Activated naive CD4-positive, alpha-beta T cell treated with anti-CD3 and anti-CD28 coated beads, Interleukin-2, amount 50 U/mL, for 16 hours (primary cell): ENCODE measurements around the gene UBE2K.
"Not testable (repeated sequence)": the region's sequence is repeated elsewhere in the genome, so short reads cannot be mapped to it uniquely, and the experiment has no call there.

ENCODE experiments used
- DNase-seq: peaks from one replicate; pipeline ENCODE4 v3.0.0-alpha.2; 2020

UBE2K gene, protein sequence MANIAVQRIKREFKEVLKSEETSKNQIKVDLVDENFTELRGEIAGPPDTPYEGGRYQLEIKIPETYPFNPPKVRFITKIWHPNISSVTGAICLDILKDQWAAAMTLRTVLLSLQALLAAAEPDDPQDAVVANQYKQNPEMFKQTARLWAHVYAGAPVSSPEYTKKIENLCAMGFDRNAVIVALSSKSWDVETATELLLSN

DNA sequence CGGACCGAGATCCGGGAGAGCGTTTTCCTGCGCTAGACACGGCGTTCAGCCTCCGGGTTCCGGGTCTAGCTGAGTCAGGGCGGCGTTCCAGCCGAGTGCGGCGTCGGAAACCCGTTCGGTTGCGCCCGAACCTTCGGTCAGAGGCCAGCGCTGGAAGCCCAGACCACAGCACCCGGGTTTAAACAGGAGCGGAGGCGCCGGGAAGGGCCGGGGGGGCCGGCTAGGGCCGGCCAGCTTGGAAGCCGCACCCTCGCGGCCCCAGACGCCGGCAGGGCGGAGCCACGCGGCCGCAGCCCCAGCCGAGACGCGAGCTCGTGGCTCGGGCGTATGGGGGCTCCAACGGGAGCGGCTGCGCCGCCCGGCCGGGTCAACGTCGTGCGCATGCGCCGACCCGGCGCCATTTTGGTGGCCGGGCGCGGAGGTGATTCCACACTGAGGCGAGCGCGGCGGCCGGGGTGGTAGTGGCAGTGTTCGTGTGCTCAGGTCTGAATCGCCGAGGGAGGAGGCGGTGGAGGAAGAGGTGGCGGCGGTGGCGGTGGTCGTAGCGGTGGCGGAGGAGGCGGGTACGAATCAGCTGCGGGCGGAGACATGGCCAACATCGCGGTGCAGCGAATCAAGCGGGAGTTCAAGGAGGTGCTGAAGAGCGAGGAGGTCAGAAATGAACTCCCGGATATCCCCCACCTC, at the start of gene UBE2K:
TSS of gene UBE2K (plus strand) at position 397 of the 684 bp plus-strand sequence. CDS start at position 589, 192 bp downstream.
- peak; percentile 90 for DNase-seq

DNA sequence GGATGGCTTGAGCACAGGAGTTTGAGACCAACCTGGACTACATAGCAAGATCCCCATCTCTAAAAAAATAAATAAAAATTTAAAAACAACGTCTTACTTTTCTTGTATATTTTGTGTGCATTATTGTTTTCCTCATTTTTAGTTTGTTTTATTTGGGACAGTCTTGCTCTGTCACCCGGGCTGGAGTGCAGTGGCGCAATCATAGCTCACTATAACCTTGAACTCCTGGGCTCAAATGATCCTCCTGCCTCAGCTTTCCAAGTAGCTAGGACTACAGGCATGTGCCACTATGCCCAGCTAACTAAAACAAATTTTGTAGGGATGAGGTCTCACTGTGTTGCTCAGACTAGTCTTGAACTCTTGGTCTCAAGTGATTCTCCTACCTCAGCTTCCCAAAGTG, 49.7 kb upstream of the UBE2K start:
- DNase-seq, result no peak

DNA sequence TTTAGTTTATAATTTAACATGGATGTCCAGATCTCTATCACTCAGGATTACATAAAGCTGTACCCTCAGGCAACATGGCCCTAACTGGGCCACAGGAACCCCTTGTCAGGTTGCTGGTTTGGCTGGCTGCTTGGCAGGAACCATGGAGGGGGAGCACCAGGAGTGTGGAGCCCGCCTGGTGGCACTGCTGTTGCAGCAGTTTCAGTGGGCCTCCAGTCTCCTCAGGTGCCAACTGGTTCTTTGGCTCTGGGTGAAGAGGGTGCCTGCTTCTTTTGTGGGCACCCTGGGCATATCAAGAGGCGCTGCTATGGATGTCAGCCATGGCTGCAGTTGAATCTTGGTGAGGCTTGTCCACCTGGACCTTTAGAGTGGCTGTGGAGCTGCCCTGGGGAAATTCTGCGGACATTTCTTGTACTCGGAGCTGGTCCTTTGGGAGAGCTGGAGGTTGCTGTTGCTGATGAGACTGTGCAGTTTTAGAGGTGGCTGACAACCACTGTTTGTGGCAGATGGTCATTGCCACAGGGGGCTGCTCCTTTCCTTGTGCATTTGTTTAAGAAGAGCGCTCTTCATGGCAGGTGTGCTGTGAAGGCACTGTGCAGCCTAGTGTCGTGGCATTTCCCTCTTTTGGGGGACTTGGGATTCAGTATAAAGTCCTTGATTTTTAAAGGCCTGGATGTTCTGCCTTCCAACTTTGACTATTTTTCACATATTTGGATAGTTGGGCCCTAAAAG, 48.9 kb upstream of the UBE2K start:
- DNase-seq, result no peak

GRCh38 chr4:39649639-39650265, 48.2 kb upstream of the UBE2K start:
- DNase-seq, result no peak

- not testable (repeated sequence) for DNase-seq
Measured at GRCh38 chr4:39651586-39651985, 46.4 kb upstream of the UBE2K start.

GRCh38 chr4:39655211-39655610, 42.7 kb upstream of the UBE2K start:
- no peak for DNase-seq

GRCh38 chr4:39655876-39656275, 42.1 kb upstream of the UBE2K start:
- DNase-seq, result no peak

DNA sequence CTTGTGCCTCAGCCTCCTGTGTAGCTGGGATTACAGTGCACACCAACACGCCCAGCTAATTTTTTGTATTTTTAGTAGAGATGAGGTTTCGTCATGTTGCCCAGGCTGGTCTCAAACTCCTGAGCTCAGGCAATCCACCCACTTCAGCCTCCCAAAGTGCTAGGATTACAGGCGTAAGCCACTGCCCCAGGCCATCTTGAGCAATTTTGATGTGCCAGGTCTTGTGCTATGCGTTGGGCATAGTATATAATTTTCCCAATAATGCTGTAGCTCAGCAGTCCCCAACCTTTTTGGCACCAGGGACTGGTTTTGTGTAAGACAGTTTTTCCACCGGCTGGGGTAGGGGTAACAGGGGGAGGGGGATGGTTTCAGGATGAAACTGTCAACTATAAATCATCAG, 41.3 kb upstream of the UBE2K start:
- DNase-seq, result not testable (repeated sequence)

DNA sequence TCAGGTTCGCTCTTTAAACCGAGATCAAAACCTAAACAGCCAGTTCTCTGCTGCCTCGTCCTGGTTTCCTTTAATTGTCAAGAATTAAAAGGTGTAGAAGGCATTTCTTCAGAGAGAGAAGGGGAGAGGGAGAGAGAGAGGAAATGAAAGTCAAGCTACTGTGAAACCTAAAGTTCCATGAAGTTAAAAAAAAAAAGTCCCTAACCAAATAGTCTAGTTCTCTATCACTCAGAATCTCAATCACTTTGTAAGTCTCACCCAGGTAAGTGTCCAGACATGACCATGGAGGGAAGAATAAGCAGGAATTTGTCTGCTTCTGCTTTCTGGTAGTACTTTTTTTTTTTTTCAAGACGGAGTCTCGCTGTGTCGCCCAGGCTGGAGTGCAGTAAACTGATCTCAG, 40.5 kb upstream of the UBE2K start:
- DNase-seq, result no peak

DNA sequence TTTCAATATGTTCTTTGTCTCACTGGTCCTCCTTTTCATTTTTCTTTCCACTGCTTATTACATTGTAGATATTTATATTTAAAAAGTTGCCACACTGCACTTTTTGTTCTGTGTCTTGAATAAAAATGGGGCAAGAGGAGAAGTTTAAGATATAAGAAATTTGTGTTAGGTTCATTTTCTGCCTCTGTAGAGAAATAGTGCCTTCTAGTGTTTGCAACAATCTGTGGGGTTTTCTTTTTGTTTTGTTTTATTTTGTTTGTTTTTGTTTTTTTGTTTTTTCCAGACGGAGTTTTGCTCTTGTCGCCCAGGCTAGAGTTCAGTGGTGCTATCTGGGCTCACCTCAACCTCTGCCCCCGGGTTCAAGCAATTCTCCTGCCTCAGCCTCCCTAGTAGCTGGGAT, 39.2 kb upstream of the UBE2K start:
- no peak for DNase-seq

DNA sequence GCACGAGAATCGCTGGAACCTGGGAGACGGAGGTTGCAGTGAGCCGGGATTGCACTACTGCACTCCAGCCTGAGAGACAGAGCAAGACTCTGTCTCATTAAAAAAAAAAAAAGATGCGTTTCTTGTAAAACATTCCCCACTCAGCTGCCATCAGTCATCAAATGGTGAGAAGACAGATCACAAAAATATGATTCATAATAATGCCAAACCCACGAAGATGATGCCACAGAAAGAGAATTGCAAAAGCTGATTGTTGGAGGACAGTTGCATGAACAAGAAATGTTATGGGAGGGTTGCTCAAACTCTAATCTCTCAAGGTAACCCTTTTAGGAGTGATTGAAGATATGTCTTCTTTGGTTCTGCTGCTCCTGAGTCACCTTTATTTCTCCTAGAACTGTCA, 37.9 kb upstream of the UBE2K start:
- no peak for DNase-seq

- DNase-seq, result no peak
Measured at GRCh38 chr4:39660757-39661156, 37.2 kb upstream of the UBE2K start.

- no peak for DNase-seq
Measured at GRCh38 chr4:39662683-39663082, 35.3 kb upstream of the UBE2K start.

DNA sequence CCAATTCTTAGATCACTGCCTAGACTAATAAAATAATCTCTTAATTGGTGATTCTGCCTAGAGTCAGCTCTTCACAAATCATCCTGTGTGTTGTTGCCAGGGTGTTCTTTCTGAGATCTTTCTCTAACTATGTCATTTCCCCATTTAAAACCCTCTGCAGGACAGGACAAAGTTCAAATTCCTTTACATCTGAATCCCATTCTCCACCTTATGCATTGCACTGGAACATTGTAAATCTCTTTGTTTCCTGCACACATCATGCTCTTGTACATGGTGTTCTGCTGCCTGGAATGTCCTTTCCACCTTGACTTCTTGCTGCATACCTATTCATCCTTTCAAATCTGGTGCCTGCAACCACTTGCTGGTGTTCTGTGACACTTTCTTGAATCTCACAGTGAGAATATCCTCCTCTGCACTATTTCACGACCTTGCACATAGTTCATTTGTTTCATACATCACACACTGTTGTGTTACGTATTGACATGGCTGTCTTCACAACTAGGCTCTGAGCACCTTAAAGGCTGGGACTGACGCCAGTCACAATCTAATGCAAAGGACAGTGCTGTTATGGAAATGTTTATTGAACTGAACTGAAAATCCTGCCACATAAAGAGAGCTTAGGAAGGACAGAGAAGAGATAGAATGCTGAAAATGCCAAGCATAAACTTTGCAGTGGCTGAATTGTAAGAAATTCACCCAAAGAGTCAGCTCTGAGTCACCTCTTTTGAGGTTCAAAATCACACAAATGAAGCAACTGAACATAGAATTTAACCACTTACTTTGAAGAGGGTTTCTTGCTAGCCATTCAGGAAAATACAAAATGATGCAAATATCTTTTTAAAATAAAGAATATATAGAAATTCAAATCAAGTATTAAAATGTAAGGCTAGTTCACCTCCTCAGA, 32.9 kb upstream of the UBE2K start:
- DNase-seq, result no peak

DNA sequence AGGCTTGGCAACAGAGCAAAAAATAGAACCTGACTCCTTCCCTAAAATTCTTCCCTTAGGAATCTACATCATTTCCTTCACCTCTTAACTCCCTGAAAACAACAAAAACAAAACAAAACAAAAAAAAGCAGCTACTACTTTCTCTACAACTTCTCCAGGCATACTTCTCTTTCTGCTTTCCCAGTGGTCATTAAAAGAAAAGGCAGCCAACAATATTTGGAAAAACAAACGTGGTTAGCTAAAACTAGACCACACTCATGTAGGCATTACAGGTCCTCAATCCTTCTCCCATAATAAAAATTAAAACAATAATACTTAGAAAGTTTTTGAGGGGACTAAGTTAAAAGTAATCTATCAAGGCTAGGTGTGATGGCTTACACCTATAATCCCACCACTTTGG, 30.2 kb upstream of the UBE2K start:
- no peak for DNase-seq

GRCh38 chr4:39668887-39669286, 29.0 kb upstream of the UBE2K start:
- no peak for DNase-seq

GRCh38 chr4:39670296-39670695, 27.6 kb upstream of the UBE2K start:
- DNase-seq, result not testable (repeated sequence)

DNA sequence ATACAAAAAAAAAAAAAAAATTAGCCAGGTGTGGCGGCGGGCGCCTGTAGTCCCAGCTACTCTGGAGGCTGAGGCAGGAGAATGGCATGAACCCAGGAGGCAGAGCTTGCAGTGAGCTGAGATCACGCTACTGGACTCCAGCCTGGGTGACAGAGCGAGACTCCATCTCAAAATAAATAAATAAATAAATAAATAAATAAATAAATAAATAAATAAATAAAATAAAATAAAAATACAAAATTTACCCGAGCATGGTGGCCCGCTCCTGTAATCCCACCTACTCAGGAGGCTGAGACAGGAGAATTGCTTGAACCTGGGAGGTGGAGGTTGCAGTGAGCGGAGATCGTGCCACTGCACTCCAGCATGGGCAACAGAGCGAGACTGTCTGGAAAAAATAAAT, 22.3 kb upstream of the UBE2K start:
- DNase-seq, result not testable (repeated sequence)

GRCh38 chr4:39681003-39681402, 16.9 kb upstream of the UBE2K start:
- DNase-seq, result not testable (repeated sequence)

DNA sequence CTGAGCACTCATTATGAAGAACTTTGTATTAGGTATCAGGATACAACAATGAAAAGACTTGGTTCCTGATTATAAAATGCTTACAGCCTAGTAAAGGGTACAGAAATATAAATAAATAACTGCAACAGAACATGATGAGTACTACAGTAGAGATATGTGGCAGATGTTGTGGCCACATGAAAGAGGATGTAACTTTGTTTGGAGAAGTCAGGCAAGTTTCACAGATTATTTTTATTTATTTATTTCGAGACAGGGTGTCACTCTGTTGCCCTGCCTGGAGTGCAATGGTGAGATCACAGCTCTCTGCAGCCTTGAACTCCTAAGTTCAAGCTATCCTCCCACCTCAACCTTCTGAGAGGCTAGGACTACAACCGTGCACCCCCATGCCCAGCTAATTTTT, 15.8 kb upstream of the UBE2K start:
- no peak for DNase-seq

DNA sequence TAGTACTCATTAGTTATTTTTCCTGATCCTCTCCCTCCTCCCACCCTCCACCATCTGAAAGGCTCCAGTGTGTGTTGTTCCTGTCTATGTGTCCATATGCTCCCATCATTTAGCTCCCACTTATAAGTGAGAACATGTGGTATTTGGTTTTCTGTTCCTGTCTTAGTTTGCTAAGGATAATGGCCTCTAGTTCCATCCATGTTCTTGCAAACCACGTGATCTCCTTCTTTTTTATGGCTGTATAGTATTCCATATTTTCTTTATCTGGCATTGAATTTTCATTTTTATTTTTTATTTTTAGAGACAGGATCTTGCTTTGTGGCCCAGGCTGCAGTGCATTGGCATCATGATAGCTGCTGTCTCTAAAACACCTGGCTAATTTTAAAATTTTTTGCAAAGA, 11.9 kb upstream of the UBE2K start:
- no peak for DNase-seq

- no peak for DNase-seq
Measured at GRCh38 chr4:39687014-39687413, 10.9 kb upstream of the UBE2K start.

- DNase-seq, result no peak
Measured at GRCh38 chr4:39689970-39690369, 8.0 kb upstream of the UBE2K start.
